K562 (cell line): ENCODE measurements around the gene EFCAB7. TPM values are rescaled to one million over a fixed set of nuclear protein-coding genes. Genes with fewer than 3 reads are reported as not detected.

Experiments used
- ATAC-seq: fragments of 200-7000 bp; cut with Tn5 transposase; 3 replicates; pipeline ENCODE4 v1.9.1; 2020; ENCODE audit warnings: moderate library complexity
- BruUV-seq: library from RNA; stranded (reverse); fragments of 400-500 nt; replicated peaks from 2 replicates; lab custom pipeline; 2021; lab: Mats Ljungman, UMichigan
- CTCF ChIA-PET: fragments of 300-600 bp; formaldehyde crosslinking; extraction: SDS; loops from one replicate; lab custom pipeline; 2021; ENCODE audit warnings: low intra/inter-chr PET ratio; lab: Yijun Ruan, JAX
- POLR2A ChIA-PET: fragments of 300-600, 350-650 bp; sonication (Branson Sonifier 250); formaldehyde crosslinking; extraction: SDS; loops from one replicate; lab custom pipeline; 2021; ENCODE audit warnings: antibody characterized with exemption, inconsistent platforms; lab: Yijun Ruan, JAX
- DNase-seq, 4 experiments: peaks; one replicate each; pipeline versions ENCODE4 v3.0.0 to v3.0.0-alpha.2; 2011 to 2018; ENCODE audit warnings: low spot score in 3 of 4, mixed read lengths in 3 of 4; ENCODE audit errors: extremely low read depth in 1 of 4
- FAIRE-seq: peaks from 2 replicates; lab custom pipeline; 2011; peaks lifted over from hg19 to GRCh38; lab: Jason Lieb, UNC
- H2AFZ ChIP-seq: 2 replicates; pipeline ENCODE4 v1.6.0; 2011; ENCODE audit warnings: low read depth, low read length, control low read depth, inconsistent platforms
- H3K27ac ChIP-seq: fragments of 200-600 bp; 3 replicates; pipeline ENCODE4 v1.8.0; 2011; ENCODE audit warnings: low read depth, mild to moderate bottlenecking, control low read depth, inconsistent platforms, low read length, moderate library complexity, mixed read lengths; ENCODE audit errors: extremely low read depth
- H3K27me3 ChIP-seq, 2 experiments: fragments of 300-600 bp in 1 of 2; 2 replicates in 1 of 2; 3 replicates in 1 of 2; pipeline versions ENCODE4 v1.6.0 to v1.8.0; 2011; ENCODE audit warnings: inconsistent platforms in 2 of 2, low read length in 2 of 2, mild to moderate bottlenecking in 1 of 2, mixed read lengths in 1 of 2, moderate library complexity in 1 of 2; ENCODE audit not compliant: control insufficient read depth in 2 of 2, insufficient read depth in 2 of 2
- H3K36me3 ChIP-seq: fragments of 300-600 bp; 3 replicates; pipeline ENCODE4 v1.8.0; 2011; ENCODE audit warnings: mild to moderate bottlenecking, low read length, inconsistent platforms; ENCODE audit not compliant: control insufficient read depth, insufficient read depth
- H3K4me1 ChIP-seq, 2 experiments: fragments of 200-600 bp in 1 of 2; replicated peaks in 1 of 2; 2 replicates in 1 of 2; 3 replicates in 1 of 2; pipeline versions ENCODE4 v1.5.1 to v1.8.0; 2011; ENCODE audit warnings: inconsistent platforms in 2 of 2, low read length in 2 of 2, mild to moderate bottlenecking in 1 of 2, mixed read lengths in 1 of 2, moderate library complexity in 1 of 2; ENCODE audit not compliant: control insufficient read depth in 2 of 2, insufficient read depth in 2 of 2
- H3K4me2 ChIP-seq: 2 replicates; pipeline ENCODE4 v1.6.1; 2011; ENCODE audit warnings: low read length, control low read depth, inconsistent platforms, mixed read lengths; ENCODE audit not compliant: insufficient read depth
- H3K4me3 ChIP-seq: fragments of 200-600 bp; sonication (generic), shearing (Covaris generic); 2 replicates; pipeline ENCODE4 v1.5.1; 2016; ENCODE audit warnings: control low read depth, inconsistent platforms
- H3K79me2 ChIP-seq: fragments of 200-600 bp; 3 replicates; pipeline ENCODE4 v1.8.0; 2011; ENCODE audit warnings: low read length, inconsistent platforms; ENCODE audit not compliant: control insufficient read depth, insufficient read depth
- H3K9ac ChIP-seq, 2 experiments: 2 replicates each; pipeline versions ENCODE4 v1.6.0 to v1.6.1; 2011; ENCODE audit warnings: low read depth in 2 of 2, low read length in 2 of 2, control low read depth in 1 of 2, inconsistent platforms in 1 of 2, mild to moderate bottlenecking in 1 of 2, mixed read lengths in 1 of 2; ENCODE audit not compliant: insufficient read depth in 1 of 2
- H3K9me1 ChIP-seq: one replicate; pipeline ENCODE4 v1.6.0; 2011; ENCODE audit warnings: inconsistent platforms, mild to moderate bottlenecking, low read length, moderate library complexity; ENCODE audit not compliant: control insufficient read depth, insufficient read depth
- H3K9me3 ChIP-seq: replicated peaks from 2 replicates; pipeline ENCODE4 v1.5.1; 2011; ENCODE audit warnings: low read depth, low read length, inconsistent platforms; ENCODE audit not compliant: control insufficient read depth, insufficient read depth
- H4K20me1 ChIP-seq: replicated peaks from 2 replicates; pipeline ENCODE4 v1.6.1; 2011; ENCODE audit warnings: low read length, inconsistent platforms, mixed read lengths; ENCODE audit not compliant: control insufficient read depth, insufficient read depth
- BDP1 ChIP-seq: IDR thresholded peaks from 3 replicates; pipeline ENCODE4 v1.6.1; 2011; ENCODE audit not compliant: insufficient read length, insufficient read depth
- CBFA2T3 ChIP-seq: fragments of 450-650 bp; IDR thresholded peaks from 2 replicates; pipeline ENCODE4 v1.6.1; 2017
- DEAF1 ChIP-seq: fragments of 450-650 bp; formaldehyde crosslinking; IDR thresholded peaks from 2 replicates; pipeline ENCODE4 v1.4.0; 2020; ENCODE audit warnings: mild to moderate bottlenecking, moderate library complexity
- GTF2B ChIP-seq: IDR thresholded peaks from 2 replicates; pipeline ENCODE4 v1.6.1; 2011; ENCODE audit not compliant: insufficient read length; ENCODE audit errors: extremely low read depth
- KAT8 ChIP-seq: fragments of 450-650 bp; IDR thresholded peaks from 2 replicates; pipeline ENCODE4 v1.6.1; 2016; ENCODE audit warnings: low read depth, mild to moderate bottlenecking
- MCM3 ChIP-seq: fragments of 450-650 bp; IDR thresholded peaks from 2 replicates; pipeline ENCODE4 v1.6.1; 2016
- PATZ1 ChIP-seq: fragments of 250-450 bp; sonication (Bioruptor Pico); IDR thresholded peaks from 2 replicates; pipeline ENCODE4 v1.5.0; 2020; ENCODE audit warnings: mild to moderate bottlenecking, borderline replicate concordance
- POLR2H ChIP-seq: IDR thresholded peaks from 2 replicates; pipeline ENCODE4 v1.6.1; 2016; ENCODE audit warnings: missing genetic modification characterization, low read depth, mild to moderate bottlenecking, control low read depth, missing compliant biosample characterization, moderate library complexity
- POU5F1 ChIP-seq: fragments of 150-350 bp; IDR thresholded peaks from 2 replicates; pipeline ENCODE4 v1.6.1; 2014; ENCODE audit warnings: borderline replicate concordance, low read length, low read depth, mild to moderate bottlenecking; ENCODE audit not compliant: partially characterized antibody
- PREB ChIP-seq: sonication (generic); formaldehyde crosslinking; IDR thresholded peaks from 2 replicates; pipeline ENCODE4 v1.8.1; 2023; ENCODE audit warnings: mild to moderate bottlenecking, missing genetic modification reagents
- SIN3A ChIP-seq, 2 experiments: fragments of 150-350 bp in 1 of 2; IDR thresholded peaks; 2 replicates each; pipeline ENCODE4 v1.6.1; 2011 to 2016; ENCODE audit warnings: borderline replicate concordance in 2 of 2, low read depth in 2 of 2, low read length in 2 of 2, mild to moderate bottlenecking in 2 of 2, moderate library complexity in 2 of 2; ENCODE audit not compliant: control insufficient read depth in 1 of 2
- SMAD2 ChIP-seq: fragments of 150-350 bp; IDR thresholded peaks from 2 replicates; pipeline ENCODE4 v1.6.1; 2014; ENCODE audit warnings: low read depth, mild to moderate bottlenecking, low read length
- STAT6 ChIP-seq: sonication (generic); formaldehyde crosslinking; IDR thresholded peaks from 2 replicates; pipeline ENCODE4 v1.8.1; 2023; ENCODE audit warnings: mild to moderate bottlenecking, missing genetic modification reagents
- in situ Hi-C: fragments of 300-500 bp; cut with MboI; formaldehyde crosslinking; loops from 4 replicates; pipeline ENCODE4 v1.15.0; 2018; ENCODE audit warnings: inconsistent platforms, mixed read lengths
- intact Hi-C: fragments of 100-400 bp; cut with micrococcal nuclease; formaldehyde crosslinking; loops from 2 replicates; pipeline ENCODE4 v1.14.2; 2022
- polyA plus RNA-seq, 8 experiments: library from polyadenylated mRNA; depleted of rRNA in 4 of 8; stranded (reverse) in 5 of 8; unstranded in 3 of 8; fragments of >200 nt; fragmentation: Nextera tagmentation in 2 of 8; fragmentation: Illumina TruSeq in 1 of 8; extraction: Ambion mirVana in 2 of 8; extraction: Trizol in 1 of 8; gene quantifications; 2 replicates each; pipeline versions ENCODE4 v1.2.1 to v1.2.3, GENCODE V29; 2011 to 2014; ENCODE audit warnings: inconsistent platforms in 1 of 8, missing spikeins in 1 of 8
- total RNA-seq, 7 experiments: library from RNA; depleted of rRNA in 6 of 7; stranded (reverse); fragments of >200 nt in 6 of 7; fragmentation: Illumina TruSeq in 2 of 7; extraction: Trizol in 2 of 7; gene quantifications; 2 replicates each; pipeline versions ENCODE4 v1.2.1 to v1.2.3, GENCODE V29; 2011 to 2021; ENCODE audit warnings: low replicate concordance in 1 of 7

EFCAB7 gene
- total and polyA plus RNA-seq, 9 of the 15 experiments (the other 6 are each of a cell fraction or from before 2014, with no cell fraction given), result 3.2 to 7.6 (median 5.7) TPM

GRCh38 chr1:63501256-63501655 is 22.1 kb upstream of the EFCAB7 start (continued):
- TF ChIP-seq POLR2H (tag), result no peak
- no peak for TF ChIP-seq POU5F1
- TF ChIP-seq, all 486 proteins: peak for 0

GRCh38 chr1:63506782-63507181 is 16.5 kb upstream of the EFCAB7 start:
- no peak for ATAC-seq
- no TSS peak for BruUV-seq
- H3K4me3 ChIP-seq, result no peak overlapping the region
- H3K9ac ChIP-seq, result no peak overlapping the region
- H3K36me3 ChIP-seq, result peaks cover 39% of the 10 kb centered on the region; the same call in 2 of the 3 replicates
- intact Hi-C loops, result no loop called here
- no peak overlapping the region for H3K27ac ChIP-seq
- DNase-seq, result no peak
- CTCF ChIA-PET, result no interaction called here
- FAIRE-seq, result peak; percentile 6
- POLR2A ChIA-PET, result interaction anchor here (0.7 to 1.1 kb wide), 2 partner anchors 12 to 534 kb away, joined by 3 to 4 read pairs; no protein-coding TSS in a partner anchor
- H4K20me1 ChIP-seq, result no peaks in the 10 kb centered on the region
- H3K4me1 ChIP-seq, result no peaks in the 10 kb centered on the region
- no peaks in the 10 kb centered on the region for H3K9me1 ChIP-seq
- in situ Hi-C loops, result no loop called here
- 0 out of 3 replicates have a peak, but pooled peaks cover 5% of the 10 kb centered on the region for H3K79me2 ChIP-seq
- H3K27me3 ChIP-seq, result no peaks in the 10 kb centered on the region
- H2AFZ ChIP-seq, result no peak overlapping the region
- peaks cover 2% of the 10 kb centered on the region; the same call in 1 of the 2 replicates for H3K9me3 ChIP-seq
- no peak overlapping the region for H3K4me2 ChIP-seq
- TF ChIP-seq GTF2B, result no peak
- no peak for TF ChIP-seq STAT6 (CRISPR knock-in tag)
- no peak for TF ChIP-seq MCM3
- TF ChIP-seq KAT8, result no peak
- TF ChIP-seq BDP1, result no peak
- TF ChIP-seq PATZ1 (CRISPR knock-in tag), result no peak
- no peak for TF ChIP-seq SMAD2
- no peak for TF ChIP-seq PREB (CRISPR knock-in tag)
- no peak for TF ChIP-seq DEAF1 (CRISPR knock-in tag)
- no peak for TF ChIP-seq CBFA2T3
- no peak for TF ChIP-seq SIN3A (IDR thresholded peaks at IDR 0.05; ENCODE audit: borderline replicate concordance in 2 of 2, control insufficient read depth in 1 of 2, low read depth in 2 of 2, low read length in 2 of 2)
